Erythroblast (primary cell): Measurements from ENCODE around the gene EID1.
"Not testable (repeated sequence)": the region's sequence is repeated elsewhere in the genome, so short reads cannot be mapped to it uniquely, and the experiment has no call there.

Experiments used
- GATA1 ChIP-seq: IDR thresholded peaks from 2 replicates; pipeline ENCODE4 v1.6.1; 2011; ENCODE audit warnings: low read depth, mild to moderate bottlenecking, control low read depth, low read length, moderate library complexity
- POLR2A ChIP-seq: IDR thresholded peaks from 2 replicates; pipeline ENCODE4 v1.6.1; 2011; ENCODE audit warnings: mild to moderate bottlenecking, low read length

GRCh38 chr15:48909313-48909712, 31.4 kb downstream of the EID1 start:
- not testable (repeated sequence) for TF ChIP-seq POLR2A, GATA1
